ENCODE measurements around the gene LUZP1.
"Not testable (repeated sequence)": the region's sequence is repeated elsewhere in the genome, so short reads cannot be mapped to it uniquely, and the experiment has no call there.

Gene LUZP1

DNA sequence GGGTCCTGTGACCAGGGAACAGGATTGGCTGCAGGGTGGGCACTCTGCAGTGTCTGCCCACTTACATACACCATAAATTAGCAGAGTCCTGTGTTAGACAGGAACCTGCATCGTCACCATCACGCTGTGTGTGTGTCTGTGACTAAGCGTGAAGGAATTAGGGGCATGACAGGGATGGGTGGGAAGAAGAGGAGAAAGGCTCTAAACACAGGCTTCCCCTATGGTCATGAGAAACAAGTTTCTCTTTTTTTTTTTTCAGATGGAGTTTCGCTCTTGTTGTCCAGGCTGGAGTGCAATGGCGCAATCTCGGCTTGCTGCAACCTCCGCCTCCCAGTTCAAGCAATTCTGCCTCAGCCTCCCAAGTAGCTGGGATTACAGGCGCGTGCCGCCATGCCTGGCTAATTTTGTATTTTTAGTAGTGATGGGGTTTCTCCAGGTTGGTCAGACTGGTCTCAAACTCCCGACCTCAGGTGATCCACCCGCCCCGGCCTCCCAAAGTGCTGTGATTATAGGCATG, 20.3 kb upstream of the LUZP1 start:
- not testable (repeated sequence) for DNase-seq (ENCODE audit: low read depth in 2 of 3, low spot score in 1 of 3)

DNA sequence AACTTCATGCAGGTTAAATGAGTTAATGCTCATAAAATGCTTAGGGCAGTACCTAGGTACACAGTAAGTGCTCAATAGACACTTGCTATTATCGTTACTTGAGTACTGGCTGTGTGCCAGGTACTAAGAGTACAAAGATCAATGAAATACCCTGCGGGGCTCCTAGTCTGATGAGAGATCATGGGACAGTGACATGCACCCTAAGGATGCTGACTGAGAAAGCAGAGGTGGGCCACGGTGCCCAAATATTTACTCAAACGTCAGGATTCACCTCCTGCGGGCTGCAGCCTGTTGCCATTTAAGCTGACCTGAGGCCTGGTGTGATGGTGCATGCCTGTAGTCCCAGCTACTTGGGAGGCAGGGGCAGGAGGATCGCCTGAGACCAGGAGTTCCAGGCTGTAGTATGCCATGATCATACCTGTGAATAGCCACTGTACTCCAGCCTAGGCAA, 19.8 kb upstream of the LUZP1 start:
- DNase-seq (ENCODE audit: low read depth in 2 of 3, low spot score in 1 of 3): no peak

DNA sequence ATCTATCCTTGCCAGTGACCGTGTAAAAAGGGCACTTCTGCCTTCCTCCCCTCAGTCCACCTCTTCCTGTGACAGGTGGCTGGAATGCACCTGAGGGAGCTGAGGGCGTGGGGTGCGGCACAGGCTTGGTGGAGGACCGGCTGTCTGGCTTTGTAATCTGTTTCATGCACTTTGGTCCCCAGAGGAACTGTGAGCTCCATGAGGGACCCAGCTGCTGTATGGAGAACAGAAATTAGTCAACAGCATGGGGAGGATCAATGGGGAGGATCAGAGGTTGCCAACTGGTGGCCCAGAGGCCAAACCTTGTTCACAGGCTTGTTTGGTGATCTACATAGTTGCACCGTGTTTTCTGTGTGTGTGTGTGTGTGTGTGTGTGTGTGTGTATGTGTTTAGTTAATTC, 19.0 kb upstream of the LUZP1 start:
- DNase-seq (ENCODE audit: low read depth in 2 of 3, low spot score in 1 of 3): no peak

DNA sequence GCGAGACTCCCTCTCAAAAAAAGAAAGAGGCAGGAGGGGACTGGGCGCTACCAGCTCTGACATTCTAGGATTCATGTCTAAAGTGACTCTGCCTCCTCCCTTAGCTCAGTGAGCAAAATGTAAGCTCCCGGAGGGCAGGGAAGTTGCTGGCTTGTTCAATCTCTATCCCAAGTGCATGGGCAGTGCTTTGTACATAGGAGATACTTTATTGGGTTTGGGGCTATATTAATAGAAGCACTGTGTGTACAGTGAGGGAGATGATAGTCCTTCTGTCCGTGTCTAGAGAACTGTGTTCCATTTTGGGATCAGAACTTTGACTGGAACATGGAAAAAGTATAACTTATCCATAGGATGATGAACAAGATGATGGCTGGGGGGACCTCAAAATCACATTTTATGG, 16.7 kb upstream of the LUZP1 start:
- no peak for DNase-seq (ENCODE audit: low read depth in 2 of 3, low spot score in 1 of 3)

DNA sequence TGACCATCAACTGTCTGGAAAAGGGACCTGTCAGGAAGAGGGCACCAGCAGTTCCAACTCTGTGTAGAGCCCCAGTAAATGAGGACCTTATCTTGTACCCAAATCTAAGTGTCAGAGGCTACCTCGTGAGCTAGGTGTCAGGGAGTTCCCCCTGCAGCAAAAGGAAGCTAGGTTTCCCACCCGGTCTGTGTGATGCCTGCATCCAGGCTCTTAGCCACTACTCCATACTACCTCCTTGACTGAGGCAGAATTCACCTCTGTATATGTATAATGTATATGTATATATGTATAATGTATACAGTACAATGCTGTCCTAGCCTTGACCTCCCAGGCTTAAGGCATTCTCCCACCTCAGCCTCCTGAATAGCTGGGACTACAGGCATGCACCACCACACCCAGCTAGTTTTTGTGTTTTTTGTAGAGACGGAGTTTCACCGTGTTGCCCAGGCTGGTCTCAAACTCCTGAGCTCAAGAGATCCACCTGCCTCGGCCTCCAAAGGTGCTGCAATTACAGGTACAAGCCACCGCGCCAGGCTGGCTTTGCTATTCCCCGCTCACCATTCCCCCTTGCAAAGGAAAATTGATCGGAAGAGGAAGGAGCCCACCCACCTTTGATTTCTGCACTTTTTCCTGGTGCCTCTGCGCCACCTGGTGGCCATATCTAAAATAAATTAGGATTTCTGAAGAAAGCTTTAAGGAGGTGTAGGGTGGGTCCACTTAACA, 15.7 kb upstream of the LUZP1 start:
- DNase-seq (ENCODE audit: low read depth in 2 of 3, low spot score in 1 of 3): peak in 1 of 3 donors; percentile 45

DNA sequence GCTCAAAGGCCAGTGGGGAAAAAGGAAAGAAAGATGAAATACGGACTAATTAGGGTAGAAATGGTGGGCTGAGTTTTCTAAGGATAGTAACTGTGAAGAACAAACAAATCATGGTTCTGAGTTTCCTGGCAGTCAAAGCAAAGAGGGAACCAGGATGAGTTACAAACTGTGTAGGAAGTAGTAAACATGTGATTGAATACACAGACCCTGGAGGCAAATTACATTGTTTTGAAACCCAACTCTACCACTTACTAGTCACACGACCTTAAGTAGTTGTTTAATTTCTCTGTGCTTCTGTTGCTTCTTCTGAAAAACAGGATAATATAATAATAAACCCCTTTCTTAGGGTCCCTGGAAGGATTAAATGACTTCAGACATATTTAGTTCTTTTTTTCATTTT, 11.2 kb upstream of the LUZP1 start:
- DNase-seq (ENCODE audit: low read depth in 2 of 3, low spot score in 1 of 3): no peak

DNA sequence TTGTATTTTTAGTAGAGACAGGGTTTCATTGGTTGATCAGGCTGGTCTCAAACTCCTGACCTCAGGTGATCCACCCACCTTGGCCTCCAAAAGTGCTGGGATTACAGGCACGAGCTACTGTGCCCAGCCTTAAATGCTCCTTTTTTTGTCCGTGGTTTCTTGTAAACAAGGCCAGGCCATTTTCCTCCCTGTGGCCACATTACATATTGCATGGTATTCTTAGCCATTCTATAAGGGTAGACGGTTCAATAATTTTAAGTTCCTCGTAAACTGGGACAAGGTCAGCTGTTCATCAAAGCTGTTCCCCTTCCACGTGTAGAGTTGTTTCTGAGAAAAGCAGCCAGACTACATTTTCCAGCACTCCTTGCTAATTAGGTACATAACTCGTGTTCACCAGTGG, 10.3 kb upstream of the LUZP1 start:
- no peak for DNase-seq (ENCODE audit: low read depth in 2 of 3, low spot score in 1 of 3)

DNA sequence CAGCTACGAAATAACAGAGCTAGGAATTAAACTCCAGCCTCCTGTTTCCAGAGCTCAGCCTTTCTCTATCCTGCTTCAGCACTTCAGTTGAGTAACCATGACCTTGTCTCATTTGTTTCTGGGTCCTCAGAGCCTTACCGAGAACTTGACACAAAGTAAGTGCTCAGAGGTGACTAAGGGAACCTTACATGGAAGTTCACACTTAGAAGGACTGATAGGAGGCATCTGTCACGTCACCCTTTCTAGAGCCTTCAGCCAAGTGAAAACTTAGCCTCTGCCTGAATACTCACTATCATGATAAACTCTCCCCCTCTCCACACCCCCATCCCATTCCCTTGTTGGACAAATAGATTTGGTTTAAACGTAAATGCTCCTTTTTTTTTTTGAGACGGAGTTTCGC, 9.8 kb upstream of the LUZP1 start:
- DNase-seq (ENCODE audit: low read depth in 2 of 3, low spot score in 1 of 3): no peak

DNA sequence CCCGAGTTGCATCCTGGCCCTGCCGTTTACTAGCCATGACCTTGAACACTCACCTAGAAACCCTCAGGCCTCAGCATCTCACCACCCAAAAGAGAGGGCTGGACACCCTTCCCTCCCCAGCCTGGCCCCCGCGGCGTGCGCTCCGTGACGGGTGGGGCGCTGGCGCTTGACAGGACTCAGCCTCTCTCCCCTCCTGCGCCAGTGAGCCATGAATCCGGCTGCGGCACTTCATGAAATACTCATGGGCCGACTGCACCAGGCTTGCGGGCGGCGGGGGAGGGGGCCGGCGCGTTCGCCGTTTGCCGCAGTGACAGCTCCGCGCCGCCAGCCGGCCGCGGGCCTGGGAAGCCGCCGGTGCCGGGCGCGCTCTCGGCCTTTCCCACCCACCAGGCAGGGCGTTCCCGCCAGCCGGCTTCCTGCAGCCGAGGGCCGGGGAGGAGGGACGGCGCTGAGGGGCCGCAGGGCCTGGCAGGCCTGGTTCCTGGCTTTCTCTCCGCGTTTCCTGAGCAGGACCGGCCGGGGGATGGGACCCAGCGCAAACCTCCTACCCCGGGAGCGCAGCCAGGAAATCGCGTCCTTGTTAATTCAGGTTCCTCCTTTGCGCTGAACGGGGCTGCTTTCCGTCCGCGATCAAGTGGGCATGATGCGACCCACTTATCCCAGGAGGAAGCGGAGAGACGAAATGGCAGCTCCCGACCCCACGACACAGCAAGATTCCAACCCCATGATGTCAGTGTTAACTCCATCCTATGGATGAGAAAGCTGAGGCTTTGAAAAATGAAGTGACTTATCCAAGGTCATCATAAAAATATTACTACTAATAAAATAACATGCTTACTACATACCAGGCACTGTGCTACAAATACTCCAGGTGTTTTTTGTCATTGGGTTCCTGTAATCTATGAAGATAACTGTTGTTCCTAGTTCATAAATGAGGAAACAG, 9.1 kb upstream of the LUZP1 start:
- DNase-seq (ENCODE audit: low read depth in 2 of 3, low spot score in 1 of 3): peak in 1 of 3 donors; percentile 42

DNA sequence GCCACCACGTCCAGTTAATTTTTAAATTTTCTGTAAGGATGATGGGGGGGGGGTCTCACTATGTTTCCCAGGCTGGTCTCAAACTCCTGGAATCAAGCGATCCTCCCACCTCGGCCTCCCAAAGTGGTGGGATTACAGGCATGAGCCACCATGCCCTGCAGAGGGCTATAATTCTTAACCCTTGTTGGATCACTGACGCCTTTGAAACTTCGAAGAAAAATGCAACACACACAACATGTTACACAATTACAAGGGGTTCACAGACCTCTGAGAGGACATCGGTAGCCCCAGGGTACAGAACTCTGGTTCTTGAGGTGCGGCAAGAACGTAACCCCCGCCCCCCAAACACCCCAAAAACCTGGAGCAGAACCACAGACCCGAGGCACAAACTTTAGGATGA, 8.4 kb upstream of the LUZP1 start:
- DNase-seq (ENCODE audit: low read depth in 2 of 3, low spot score in 1 of 3): no peak

DNA sequence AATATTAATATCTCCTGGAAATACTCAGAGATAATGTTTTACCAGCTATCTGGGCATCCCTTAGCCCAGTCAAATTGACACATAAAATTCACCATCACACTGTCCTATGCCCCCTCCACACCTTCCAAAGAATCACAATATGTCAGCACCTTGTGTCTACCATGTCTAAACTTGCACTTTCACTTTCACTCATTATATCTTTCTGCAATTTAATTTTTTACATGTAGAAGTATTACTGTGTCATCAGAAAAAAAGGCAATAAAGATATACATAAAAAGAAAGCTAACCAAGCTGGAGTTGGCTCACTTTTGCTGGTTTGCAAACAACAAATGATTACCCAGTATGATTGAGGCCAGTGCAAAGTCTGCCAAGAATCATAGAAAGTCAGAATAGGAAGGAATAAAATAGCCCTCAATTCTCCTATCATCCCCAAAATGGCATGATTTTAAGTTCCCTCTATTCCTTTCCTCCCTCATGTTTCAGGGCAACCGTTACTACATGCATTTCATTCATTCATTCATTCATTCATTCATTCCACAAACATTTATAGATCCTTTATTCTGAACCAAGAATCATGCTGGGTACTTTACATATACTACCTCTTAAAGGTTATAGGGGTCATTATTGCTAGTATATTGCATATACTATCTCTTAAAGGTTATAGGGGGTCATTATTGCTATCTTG, 5.9 kb upstream of the LUZP1 start:
- DNase-seq (ENCODE audit: low read depth in 2 of 3, low spot score in 1 of 3): no peak

DNA sequence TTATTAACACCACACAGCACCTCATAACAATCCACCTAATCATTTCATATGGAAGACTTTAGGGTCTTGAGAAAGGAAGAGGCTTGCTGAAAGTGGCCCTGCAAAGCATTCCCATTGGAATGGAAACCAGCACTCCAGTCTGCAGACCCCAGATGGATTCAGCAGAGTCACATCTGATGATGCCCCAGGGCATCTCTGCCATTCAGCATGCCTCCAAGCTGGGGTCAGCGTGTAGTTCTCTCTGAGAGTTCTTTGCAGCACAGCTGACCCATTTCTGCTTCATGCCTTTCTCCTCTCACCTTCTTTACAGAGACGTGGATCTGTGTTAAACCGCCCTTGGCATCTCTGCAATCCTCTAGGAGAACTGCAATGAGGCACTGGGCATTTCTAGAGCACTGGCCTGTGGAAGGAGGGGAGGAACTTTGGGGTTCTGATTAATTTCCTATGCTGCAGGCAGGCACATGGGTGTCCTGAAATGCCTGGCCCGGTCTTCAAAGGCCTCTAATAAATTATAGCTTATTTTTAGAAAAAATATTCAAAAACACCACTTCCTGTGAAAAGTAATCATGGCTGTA, 2.6 kb upstream of the LUZP1 start:
- no peak for DNase-seq (ENCODE audit: low read depth in 2 of 3, low spot score in 1 of 3)

DNA sequence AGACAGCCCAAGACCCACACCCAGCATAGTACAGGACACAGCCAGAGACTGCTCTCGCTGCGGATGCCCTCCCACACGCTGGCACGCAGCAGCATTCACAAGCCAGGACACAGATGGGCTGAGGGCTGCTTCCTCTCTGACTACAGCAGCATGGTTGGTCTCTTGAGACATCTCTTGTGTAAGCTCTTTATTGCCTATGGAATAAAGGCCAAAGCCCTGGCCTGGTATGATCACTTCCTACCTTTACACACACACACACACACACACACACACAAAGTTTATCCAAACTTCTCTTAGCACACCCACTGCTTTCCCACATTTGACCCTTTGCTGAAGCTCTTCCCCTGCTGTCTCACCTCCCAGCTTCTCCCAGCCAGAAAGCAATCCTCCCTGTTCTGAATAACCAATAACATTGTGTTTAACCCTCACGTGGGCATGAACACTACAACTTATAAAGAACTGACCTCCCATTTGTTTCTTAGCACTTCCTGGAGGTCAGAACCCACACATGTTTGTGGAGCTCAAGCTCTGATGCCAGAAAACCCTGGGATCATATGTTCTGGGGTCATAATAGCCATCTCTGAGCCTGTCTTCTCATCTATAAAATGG, 1.2 kb upstream of the LUZP1 start:
- DNase-seq (ENCODE audit: low read depth in 2 of 3, low spot score in 1 of 3): no peak

DNA sequence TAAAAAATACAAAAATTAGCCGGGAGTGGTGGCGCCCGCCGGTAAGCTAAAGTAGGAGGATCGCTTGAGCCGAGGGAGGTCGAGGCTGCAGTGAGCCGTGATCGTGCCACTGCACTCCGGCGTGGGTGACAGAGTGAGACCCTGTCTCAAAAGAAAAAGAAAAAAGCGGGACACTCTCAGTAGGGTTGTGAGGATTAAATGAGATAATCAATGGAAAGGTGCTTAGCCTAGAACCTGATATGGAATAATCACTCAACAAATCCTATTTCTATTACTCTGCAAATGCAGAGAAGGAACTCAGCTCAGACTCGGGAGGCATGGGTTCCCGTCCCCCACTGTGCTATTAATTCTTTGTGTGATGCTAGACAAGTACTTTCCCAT, 529 bp upstream of the LUZP1 start:
- no peak for DNase-seq (ENCODE audit: low read depth in 2 of 3, low spot score in 1 of 3)

DNA sequence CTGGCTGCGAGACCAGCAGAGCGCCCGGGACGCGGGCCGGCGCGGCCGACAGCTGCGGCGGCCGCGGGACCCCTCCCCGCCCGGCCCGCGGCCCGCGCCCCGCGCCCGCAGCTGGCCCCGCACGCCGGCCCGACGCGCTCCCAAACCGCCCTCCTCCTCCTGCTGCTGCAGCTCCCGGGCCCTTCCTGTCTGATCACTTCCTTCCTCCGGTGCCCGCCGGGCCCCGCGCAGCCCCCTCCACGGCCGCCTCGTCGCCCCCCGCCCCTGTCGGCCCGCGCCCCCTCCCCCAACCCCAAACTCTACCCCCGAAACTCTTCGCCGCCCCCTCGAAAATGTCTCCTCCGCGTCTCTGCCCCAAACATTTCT, 594 bp downstream of the LUZP1 start:
- peak in 1 of 3 donors; percentile 16 for DNase-seq (ENCODE audit: low read depth in 2 of 3, low spot score in 1 of 3)

DNA sequence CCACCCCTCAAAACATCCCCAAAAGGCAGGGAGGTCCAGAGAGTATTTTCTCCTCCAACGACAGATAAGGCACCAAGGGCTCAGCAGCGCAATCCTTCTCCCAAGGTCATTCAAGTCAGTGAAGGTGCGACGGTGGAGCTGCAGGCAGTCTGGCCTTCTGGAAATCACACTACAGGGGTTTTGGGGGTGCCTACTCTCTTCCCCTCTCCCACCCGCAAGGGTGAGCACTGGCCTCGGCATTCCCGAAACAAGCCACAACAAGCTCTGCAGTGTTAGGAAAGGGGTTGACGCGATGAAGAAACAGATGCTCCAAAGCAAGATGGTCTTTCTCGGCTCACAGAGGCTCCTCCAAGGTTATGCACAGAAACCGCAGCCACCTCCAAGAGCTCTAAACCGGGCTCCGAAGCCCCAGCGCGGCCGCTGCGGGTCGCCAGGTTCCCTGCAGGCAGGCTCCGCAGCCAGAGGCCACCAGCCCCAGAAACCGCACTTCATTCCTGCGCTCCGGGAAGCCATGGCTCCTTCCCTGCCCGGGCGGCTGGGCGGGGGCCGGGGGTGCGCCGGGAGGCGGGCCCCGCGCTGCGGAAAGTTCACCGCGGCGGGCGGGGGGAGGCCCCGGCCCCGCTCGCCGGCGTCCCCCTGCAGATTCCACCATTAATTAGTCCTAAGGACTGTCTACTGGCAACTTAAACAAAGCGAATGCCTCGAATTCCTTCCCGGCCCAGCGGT, 1.1 kb downstream of the LUZP1 start:
- DNase-seq (ENCODE audit: low read depth in 2 of 3, low spot score in 1 of 3): peak in 1 of 3 donors; percentile 26

DNA sequence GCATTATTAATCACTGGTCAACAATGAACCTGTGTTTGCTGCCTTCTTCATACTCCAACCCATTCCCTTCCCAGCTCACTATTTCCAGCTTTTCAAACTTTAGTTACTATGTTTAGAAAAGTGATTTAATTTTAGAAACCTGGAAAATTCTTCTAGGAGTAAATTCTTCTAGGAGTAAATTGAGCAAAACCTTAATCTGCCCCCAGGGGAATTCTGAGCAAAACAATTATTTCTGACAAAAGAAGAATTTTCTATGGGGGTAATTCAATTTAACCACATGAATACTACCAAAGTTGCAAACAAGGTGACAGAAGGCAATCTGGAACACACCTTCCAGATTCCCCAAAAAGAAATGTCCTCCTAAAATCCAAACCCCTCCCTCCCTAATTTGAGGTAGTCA, 1.8 kb downstream of the LUZP1 start:
- DNase-seq (ENCODE audit: low read depth in 2 of 3, low spot score in 1 of 3): no peak

DNA sequence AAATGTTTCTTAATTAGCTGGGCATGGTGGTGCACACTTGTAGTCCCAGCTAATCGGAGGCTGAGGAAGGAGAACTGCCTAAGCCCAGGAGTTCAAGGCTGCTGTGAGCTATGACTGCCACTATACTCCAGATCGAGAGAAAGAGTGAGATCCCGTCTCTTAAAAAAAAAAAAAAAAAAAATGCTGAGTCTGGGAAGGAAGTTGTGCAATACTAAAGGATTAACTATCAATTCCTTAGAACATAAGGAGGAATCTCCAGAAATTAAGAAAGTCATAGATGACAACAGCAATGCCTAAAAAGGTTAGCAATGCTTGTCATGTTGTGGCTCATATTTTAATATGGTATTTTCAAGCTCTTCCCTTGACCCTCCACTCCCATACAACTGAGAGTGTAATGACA, 5.3 kb downstream of the LUZP1 start:
- DNase-seq (ENCODE audit: low read depth in 2 of 3, low spot score in 1 of 3): no peak

DNA sequence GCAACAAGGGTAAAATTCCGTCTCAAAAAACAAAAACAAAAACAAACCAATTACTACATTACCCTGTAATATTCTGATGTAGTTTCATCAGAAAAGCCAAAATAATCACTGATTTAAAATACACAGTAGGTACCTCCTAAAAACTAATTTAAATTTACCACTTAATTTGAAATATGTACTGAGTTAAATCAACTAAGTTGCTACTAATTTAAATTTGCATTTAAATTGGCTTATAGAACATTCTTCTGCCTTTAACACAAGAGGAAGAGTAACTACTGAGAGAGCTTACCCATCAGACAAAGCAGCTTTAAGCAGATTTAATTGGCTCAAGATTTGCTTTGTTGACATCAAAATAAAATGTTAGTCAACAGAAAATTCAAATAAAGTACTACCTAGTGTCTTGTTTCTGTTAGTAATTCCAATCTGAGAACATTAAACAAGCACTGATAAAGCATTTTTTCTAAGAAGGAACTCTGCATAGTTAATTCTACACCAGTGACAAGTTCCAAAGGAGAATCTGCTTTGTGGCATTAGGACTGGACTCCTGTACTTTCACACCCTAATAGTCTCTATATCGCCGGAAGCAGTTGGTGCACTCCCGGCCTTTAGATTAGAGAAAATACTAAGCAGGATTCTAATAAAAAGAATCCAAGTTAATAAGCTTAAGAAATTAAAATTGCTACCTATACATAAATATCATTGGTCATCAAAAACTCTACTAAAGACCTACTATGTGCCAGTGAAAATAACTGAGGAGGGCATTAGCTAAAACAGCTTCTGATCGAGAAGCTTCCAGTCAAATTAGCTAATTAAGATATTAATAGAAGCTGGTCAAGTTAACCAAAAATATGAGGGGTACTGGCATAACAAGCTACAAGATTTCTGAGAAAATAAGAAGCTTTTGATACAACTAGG, 8.4 kb downstream of the LUZP1 start:
- DNase-seq (ENCODE audit: low read depth in 2 of 3, low spot score in 1 of 3): no peak
